ENCODE data around the gene DOP1B. TPM values are rescaled to one million over a fixed set of nuclear protein-coding genes. Genes with fewer than 3 reads are reported as not detected.

DOP1B gene
- total RNA-seq, 2 donors from 2014 or later: 25.3 to 35.0 TPM

- Mint-ChIP-seq H3K27ac (peak overlapping the region; percentile 66), H3K27me3 (no peaks in the 10 kb centered on the region)
- ATAC-seq: no peak
These were observed 13.0 kb downstream of the DOP1B start for GRCh38 chr21:36169470-36170128.

DNA sequence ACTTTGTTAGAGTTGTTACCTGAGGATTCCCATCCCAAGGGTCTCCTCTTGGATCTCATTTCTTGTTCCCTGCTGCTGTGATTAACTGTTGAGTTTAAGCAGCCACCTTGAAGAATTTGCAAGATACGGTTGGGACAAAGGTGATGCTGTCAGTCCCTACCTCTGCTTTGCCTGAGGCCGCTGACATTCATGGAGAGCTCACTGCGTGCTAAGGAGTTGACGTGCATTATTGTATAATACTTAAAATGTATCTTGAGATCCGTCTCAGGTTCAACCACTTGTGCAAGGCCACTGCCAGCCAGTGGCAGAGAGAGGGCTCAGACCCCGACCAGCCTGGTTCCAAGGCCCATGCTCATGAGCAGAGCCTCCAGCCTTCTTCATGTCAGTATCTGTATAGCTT is 14.2 kb downstream of the DOP1B start:
- peaks cover 13% of the 10 kb centered on the region for H3K4me1 Mint-ChIP-seq

More at GRCh38 chr21:36169470-36170128, 13.0 kb downstream of the DOP1B start:
- DNase-seq: no peak
- H3K4me1 Mint-ChIP-seq: peaks cover 11% of the 10 kb centered on the region
- no peak overlapping the region for H3K4me3 Mint-ChIP-seq
- no peaks in the 10 kb centered on the region for H3K9me3 ChIP-seq (ENCODE audit: control insufficient read depth, low read length, poor library complexity, severe bottlenecking)
- H3K36me3 Mint-ChIP-seq (ENCODE audit: low read depth): peaks cover 3% of the 10 kb centered on the region

DNA sequence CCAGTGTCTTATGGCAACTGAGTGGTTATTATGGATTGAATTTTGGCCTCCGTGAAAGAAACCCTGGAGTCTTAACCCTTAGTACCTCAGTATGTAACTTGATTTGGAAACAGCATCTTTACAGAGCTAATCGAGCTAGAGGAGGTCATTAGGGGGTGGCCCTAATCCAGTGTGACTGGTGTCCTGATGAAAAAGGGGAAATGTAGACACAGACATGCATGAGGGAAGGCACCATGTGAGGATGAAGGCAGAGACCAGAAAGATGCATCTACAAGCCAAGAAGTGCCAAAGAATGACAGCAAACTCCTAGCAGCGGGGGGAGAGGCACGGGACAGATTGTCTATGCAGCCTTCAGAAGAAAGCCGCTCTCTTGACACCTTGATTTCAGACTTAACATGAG is 14.7 kb downstream of the DOP1B start:
- no peak for ATAC-seq
- DNase-seq: no peak

More for the DNA sequence above, 14.2 kb downstream of the DOP1B start:
- no peaks in the 10 kb centered on the region for H3K9me3 ChIP-seq (ENCODE audit: control insufficient read depth, low read length, poor library complexity, severe bottlenecking)
- ATAC-seq: no peak
- Mint-ChIP-seq H3K4me3 (no peak overlapping the region), H3K27ac (no peak overlapping the region), H3K27me3 (no peaks in the 10 kb centered on the region), H3K36me3 (ENCODE audit: low read depth) (peaks cover 3% of the 10 kb centered on the region)
- no peak for DNase-seq

DNA sequence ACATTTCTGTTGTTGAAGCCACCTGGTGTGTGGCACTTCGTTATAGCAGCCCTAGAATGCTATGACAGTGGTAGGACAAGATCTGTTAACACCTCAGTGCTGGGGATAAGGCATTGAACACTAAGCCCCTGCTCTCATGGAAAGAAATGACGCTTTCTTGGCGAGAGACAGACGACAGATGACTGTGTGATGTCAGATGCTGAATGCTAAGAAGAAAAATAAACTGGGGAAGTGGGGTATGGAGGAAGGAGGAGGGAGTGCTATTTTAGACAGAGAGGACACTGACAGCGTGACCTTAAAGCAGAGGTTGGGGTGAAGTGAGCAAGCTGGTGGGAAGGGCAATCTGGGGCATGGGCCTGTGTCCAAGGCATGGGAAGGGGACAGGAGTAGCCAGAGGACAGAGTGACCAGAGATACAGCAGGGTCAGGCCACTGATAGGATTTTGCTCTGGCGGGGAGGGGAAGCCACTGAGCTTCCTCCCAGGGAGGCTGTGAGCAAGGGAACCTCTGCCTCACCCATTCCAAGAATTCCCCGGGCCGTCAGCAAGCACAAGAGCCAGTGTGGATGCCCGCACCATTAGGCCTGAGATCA is 15.2 kb downstream of the DOP1B start:
- Mint-ChIP-seq H3K4me3 (no peak overlapping the region), H3K36me3 (ENCODE audit: low read depth) (peaks cover 3% of the 10 kb centered on the region), H3K4me1 (peaks cover 15% of the 10 kb centered on the region), H3K27me3 (no peaks in the 10 kb centered on the region), H3K27ac (peak overlapping the region; percentile 79)
- no peak for ATAC-seq
- H3K9me3 ChIP-seq (ENCODE audit: control insufficient read depth, low read length, poor library complexity, severe bottlenecking): no peaks in the 10 kb centered on the region
- no peak for DNase-seq

More for the DNA sequence above, 14.7 kb downstream of the DOP1B start:
- Mint-ChIP-seq H3K4me1 (peaks cover 15% of the 10 kb centered on the region), H3K27ac (peak overlapping the region; percentile 79), H3K36me3 (ENCODE audit: low read depth) (peaks cover 3% of the 10 kb centered on the region), H3K27me3 (no peaks in the 10 kb centered on the region), H3K4me3 (no peak overlapping the region)
- H3K9me3 ChIP-seq (ENCODE audit: control insufficient read depth, low read length, poor library complexity, severe bottlenecking): no peaks in the 10 kb centered on the region

DNA sequence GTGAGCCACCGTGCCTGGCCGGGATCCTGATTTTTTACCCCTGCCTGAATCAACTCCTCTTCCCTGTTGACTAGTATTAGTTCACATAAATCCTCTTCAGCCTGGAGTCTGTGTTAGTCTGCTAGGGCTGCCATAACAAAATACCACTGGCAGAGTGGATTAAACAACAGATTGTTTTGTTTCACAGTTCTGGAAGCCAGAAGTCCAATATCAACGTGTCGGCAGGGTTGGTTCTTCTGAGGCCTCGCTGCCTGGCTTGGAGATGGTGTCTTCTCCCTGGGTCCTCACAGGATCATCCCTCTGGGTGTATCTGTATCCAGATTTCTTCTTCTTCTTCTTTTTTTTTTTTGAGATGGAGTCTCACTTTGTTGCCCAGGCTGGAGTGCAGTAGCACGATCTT is 18.2 kb downstream of the DOP1B start:
- Mint-ChIP-seq H3K4me3 (no peak overlapping the region), H3K36me3 (ENCODE audit: low read depth) (peaks cover 3% of the 10 kb centered on the region), H3K27ac (peak overlapping the region; percentile 21), H3K27me3 (no peaks in the 10 kb centered on the region), H3K4me1 (peaks cover 15% of the 10 kb centered on the region)
- DNase-seq (no peak), ATAC-seq (no peak)
- H3K9me3 ChIP-seq (ENCODE audit: control insufficient read depth, low read length, poor library complexity, severe bottlenecking): no peaks in the 10 kb centered on the region

- Mint-ChIP-seq H3K36me3 (ENCODE audit: low read depth) (no peaks in the 10 kb centered on the region), H3K27ac (no peak overlapping the region), H3K27me3 (no peaks in the 10 kb centered on the region), H3K4me1 (peaks cover 11% of the 10 kb centered on the region), H3K4me3 (peak overlapping the region; percentile 57)
- ATAC-seq (no peak), DNase-seq (no peak)
- no peaks in the 10 kb centered on the region for H3K9me3 ChIP-seq (ENCODE audit: control insufficient read depth, low read length, poor library complexity, severe bottlenecking)
These were observed 19.3 kb downstream of the DOP1B start for GRCh38 chr21:36175771-36176565.

DNA sequence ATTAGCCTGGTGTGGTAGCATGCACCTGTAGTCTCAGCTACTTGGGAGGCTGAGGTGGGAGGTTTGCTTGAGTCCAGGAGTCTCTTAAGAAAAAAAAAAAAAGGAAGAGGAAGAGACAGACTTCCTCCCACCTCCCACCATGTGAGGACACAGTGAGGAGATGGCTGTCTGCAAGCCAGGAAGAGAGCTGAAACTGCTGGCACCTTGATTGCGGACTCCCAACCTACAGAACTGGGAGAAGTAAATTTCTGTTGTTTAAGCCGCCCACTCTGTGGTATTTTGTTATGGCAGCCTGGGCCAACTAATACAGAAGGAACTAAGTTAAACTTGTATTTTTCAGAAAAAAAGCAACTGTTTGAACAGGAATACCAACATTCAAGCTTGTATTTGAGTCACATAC is 21.7 kb downstream of the DOP1B start:
- Mint-ChIP-seq H3K36me3 (ENCODE audit: low read depth) (no peaks in the 10 kb centered on the region), H3K4me1 (peaks cover 11% of the 10 kb centered on the region), H3K27me3 (no peaks in the 10 kb centered on the region), H3K27ac (peak overlapping the region; percentile 6), H3K4me3 (no peak overlapping the region)
- H3K9me3 ChIP-seq (ENCODE audit: control insufficient read depth, low read length, poor library complexity, severe bottlenecking): no peaks in the 10 kb centered on the region
- ATAC-seq (no peak), DNase-seq (no peak)

GRCh38 chr21:36179145-36179544 is 22.5 kb downstream of the DOP1B start:
- H3K27ac Mint-ChIP-seq: peak overlapping the region; percentile 6
- no peak overlapping the region for H3K4me3 Mint-ChIP-seq
- H3K9me3 ChIP-seq (ENCODE audit: control insufficient read depth, low read length, poor library complexity, severe bottlenecking): no peaks in the 10 kb centered on the region
- H3K27me3 Mint-ChIP-seq: no peaks in the 10 kb centered on the region
- no peaks in the 10 kb centered on the region for H3K36me3 Mint-ChIP-seq (ENCODE audit: low read depth)
- H3K4me1 Mint-ChIP-seq: peaks cover 8% of the 10 kb centered on the region
- ATAC-seq (no peak), DNase-seq (no peak)

GRCh38 chr21:36180963-36181362 is 24.3 kb downstream of the DOP1B start:
- no peak overlapping the region for H3K4me3 Mint-ChIP-seq
- H3K36me3 Mint-ChIP-seq (ENCODE audit: low read depth): no peaks in the 10 kb centered on the region
- ATAC-seq: no peak
- no peaks in the 10 kb centered on the region for H3K27me3 Mint-ChIP-seq
- DNase-seq: no peak
- H3K9me3 ChIP-seq (ENCODE audit: control insufficient read depth, low read length, poor library complexity, severe bottlenecking): no peaks in the 10 kb centered on the region
- no peak overlapping the region for H3K27ac Mint-ChIP-seq
- peaks cover 6% of the 10 kb centered on the region for H3K4me1 Mint-ChIP-seq

DNA sequence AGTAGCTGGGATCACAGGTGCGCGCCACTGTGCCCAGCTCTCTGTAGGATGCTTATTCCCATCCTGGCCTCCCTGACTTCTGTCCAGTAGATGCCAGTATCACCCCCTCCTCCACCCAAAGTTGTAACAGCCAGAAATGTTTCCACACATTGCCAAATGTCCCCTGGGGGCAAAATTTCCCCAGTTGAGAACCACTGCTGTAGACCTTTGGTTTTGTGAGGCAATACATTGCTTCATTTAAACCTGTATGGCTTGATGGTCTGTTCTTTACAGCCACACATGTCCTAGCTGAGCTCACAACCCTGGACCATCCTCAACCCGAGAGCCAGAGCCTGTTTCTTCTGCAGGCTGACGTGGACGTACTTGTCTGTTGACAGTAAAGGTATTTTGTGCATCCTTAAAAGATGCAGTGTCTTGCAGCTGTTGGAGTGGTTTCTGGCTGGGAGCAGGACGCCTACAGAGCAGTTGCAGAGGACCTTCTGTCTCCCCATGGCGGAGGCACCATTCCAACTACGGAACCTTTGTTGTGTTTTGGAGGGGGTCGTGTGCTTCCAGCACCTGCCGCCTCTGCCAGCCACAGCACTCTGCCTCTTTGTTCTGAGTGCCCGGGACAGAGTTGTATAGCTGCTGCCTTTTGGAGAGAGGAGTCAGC is 26.6 kb downstream of the DOP1B start:
- Mint-ChIP-seq H3K27me3 (no peaks in the 10 kb centered on the region), H3K4me3 (no peak overlapping the region), H3K27ac (peak overlapping the region; percentile 4), H3K36me3 (ENCODE audit: low read depth) (peaks cover 3% of the 10 kb centered on the region), H3K4me1 (peaks cover 7% of the 10 kb centered on the region)
- no peaks in the 10 kb centered on the region for H3K9me3 ChIP-seq (ENCODE audit: control insufficient read depth, low read length, poor library complexity, severe bottlenecking)
- DNase-seq (no peak), ATAC-seq (no peak)

DNA sequence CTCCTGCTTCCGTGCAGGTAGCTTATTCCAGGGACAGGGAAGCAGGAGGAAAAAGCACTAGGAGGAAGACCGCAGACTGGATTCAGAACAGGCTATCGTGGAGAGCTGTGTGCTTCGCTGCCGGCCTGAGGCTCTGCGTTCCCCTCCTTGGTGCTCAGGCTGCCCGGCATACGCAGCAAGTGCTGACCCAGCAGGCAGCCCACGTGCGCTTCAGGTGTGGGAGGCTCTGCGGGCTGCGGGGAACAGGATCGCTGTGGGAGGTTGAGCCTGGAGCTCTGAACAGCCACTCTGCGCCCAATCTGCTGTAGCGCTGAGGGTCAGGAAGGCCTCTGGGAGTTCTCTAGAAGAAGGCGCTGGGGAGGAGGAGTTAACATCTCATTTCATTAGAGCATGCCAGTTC is 27.9 kb downstream of the DOP1B start:
- ATAC-seq (no peak), DNase-seq (no peak)
- H3K4me3 Mint-ChIP-seq: no peak overlapping the region
- H3K9me3 ChIP-seq (ENCODE audit: control insufficient read depth, low read length, poor library complexity, severe bottlenecking): no peaks in the 10 kb centered on the region
- no peak overlapping the region for H3K27ac Mint-ChIP-seq
- peaks cover 4% of the 10 kb centered on the region for H3K36me3 Mint-ChIP-seq (ENCODE audit: low read depth)
- peaks cover 12% of the 10 kb centered on the region for H3K4me1 Mint-ChIP-seq
- H3K27me3 Mint-ChIP-seq: no peaks in the 10 kb centered on the region

DNA sequence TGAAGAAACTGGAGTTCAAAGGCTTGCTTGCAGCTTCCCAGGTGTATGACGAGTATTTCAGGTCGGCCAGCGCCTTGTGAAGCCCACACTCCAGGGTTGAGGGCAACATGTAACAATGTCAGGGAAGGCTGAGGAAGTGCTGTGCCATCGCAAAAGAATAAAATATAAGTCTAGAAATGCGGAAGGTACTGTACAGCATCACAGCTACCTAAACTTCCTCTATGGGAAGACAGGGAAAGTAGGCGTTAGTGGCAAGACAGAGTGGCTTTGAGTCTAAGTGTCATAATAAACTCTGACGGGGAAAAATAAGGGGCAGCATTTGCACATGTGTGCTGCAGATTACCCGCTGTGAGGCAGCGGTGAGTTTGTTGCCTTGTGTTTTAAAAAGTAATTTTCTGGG is 28.9 kb downstream of the DOP1B start:
- Mint-ChIP-seq H3K27ac (no peak overlapping the region), H3K27me3 (no peaks in the 10 kb centered on the region), H3K36me3 (ENCODE audit: low read depth) (peaks cover 4% of the 10 kb centered on the region), H3K4me3 (no peak overlapping the region), H3K4me1 (peaks cover 12% of the 10 kb centered on the region)
- no peak for DNase-seq
- no peak for ATAC-seq
- no peaks in the 10 kb centered on the region for H3K9me3 ChIP-seq (ENCODE audit: control insufficient read depth, low read length, poor library complexity, severe bottlenecking)

DNA sequence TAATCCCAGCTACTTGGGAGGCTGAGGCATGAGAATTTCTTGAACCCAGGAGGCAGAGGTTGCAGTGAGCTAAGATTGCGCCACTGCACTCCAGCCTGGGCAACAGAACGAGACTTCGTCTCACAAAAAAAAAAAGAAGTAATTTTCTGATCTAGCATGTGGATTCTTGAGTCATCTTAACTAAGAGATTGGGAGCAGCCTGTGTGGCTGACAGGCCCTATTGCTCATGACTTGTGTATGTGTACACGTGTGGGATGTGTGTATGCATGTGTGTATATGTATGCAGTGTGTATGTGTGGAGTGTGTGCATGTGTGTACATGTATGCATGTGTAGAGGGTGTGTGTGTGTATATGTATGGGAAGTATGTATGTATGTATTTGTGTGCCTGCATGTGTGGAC is 29.5 kb downstream of the DOP1B start:
- H3K9me3 ChIP-seq (ENCODE audit: control insufficient read depth, low read length, poor library complexity, severe bottlenecking): no peaks in the 10 kb centered on the region
- H3K4me3 Mint-ChIP-seq: no peak overlapping the region
- no peak overlapping the region for H3K27ac Mint-ChIP-seq
- H3K36me3 Mint-ChIP-seq (ENCODE audit: low read depth): peaks cover 6% of the 10 kb centered on the region
- no peak for ATAC-seq
- H3K27me3 Mint-ChIP-seq: no peaks in the 10 kb centered on the region
- no peak for DNase-seq
- H3K4me1 Mint-ChIP-seq: peaks cover 12% of the 10 kb centered on the region

All from T-helper 17 cell (primary cell).